ENCODE measurements around the gene GPR152.

DNA sequence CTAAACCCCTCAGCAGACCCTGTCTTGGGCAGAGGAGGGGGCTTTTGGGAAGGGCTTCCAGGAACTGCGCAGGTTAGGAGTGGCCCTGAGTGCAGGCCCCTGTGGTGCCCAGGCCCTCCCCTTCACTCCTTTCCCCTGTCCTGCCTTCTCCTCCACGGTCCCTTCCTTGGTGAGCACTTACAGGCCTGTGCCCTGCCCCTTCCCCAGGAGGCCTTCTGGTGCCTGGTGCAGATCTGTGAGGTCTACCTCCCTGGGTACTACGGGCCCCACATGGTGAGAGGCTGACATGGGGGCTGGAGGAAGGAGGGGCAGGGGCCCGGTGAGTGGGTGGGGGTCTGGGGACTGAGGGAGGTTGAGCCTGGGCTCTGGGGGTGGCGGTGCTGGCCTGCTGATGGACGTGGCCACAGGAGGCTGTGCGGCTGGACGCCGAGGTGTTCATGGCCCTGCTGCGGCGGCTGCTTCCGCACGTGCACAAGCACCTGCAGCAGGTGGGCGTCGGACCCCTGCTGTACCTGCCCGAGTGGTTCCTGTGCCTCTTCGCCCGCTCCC lies 46.0 kb downstream of the GPR152 start:
- TF ChIP-seq, protein P1, sequence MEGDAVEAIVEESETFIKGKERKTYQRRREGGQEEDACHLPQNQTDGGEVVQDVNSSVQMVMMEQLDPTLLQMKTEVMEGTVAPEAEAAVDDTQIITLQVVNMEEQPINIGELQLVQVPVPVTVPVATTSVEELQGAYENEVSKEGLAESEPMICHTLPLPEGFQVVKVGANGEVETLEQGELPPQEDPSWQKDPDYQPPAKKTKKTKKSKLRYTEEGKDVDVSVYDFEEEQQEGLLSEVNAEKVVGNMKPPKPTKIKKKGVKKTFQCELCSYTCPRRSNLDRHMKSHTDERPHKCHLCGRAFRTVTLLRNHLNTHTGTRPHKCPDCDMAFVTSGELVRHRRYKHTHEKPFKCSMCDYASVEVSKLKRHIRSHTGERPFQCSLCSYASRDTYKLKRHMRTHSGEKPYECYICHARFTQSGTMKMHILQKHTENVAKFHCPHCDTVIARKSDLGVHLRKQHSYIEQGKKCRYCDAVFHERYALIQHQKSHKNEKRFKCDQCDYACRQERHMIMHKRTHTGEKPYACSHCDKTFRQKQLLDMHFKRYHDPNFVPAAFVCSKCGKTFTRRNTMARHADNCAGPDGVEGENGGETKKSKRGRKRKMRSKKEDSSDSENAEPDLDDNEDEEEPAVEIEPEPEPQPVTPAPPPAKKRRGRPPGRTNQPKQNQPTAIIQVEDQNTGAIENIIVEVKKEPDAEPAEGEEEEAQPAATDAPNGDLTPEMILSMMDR (IDR thresholded peaks at IDR 0.05): no peak
- TF ChIP-seq ZFX (IDR thresholded peaks at IDR 0.05; ENCODE audit: borderline replicate concordance): no peak
